RPMI8226 (cell line): ENCODE results near the gene CT47C1.
A peak's percentile ranks its signal among the peaks of the same experiment; 100 is the strongest.
"Not testable (repeated sequence)": the region's sequence is repeated elsewhere in the genome, so short reads cannot be mapped to it uniquely, and the experiment has no call there.

Experiments used
- DNase-seq: peaks from one replicate; pipeline ENCODE4 v3.0.0-alpha.2; 2015

CT47C1 gene

DNA sequence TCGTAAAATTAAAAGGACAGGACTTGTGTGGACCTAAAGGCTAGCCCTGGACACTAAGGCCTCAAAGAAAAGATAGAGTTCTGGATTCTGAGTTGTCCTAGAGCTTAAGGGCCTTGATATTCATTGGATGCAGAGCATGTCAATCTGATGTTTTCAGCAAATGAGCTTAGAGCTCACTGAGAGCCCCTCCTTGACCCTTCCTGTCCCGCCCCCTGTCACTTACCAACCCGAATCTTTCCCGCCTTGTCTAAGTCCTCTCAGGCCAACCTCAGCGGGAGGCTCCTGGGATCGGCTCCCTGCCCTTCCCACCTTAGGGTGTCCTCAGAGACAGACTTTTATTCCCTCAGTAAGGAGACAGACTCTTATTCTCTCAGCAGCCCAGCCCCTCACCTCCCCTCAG lies at the start of gene CT47C1:
CT47C1 (plus strand) TSS at position 250 of the 400 bp plus-strand sequence. CDS start 233 bp downstream, outside the sequence.
- no peak for DNase-seq

DNA sequence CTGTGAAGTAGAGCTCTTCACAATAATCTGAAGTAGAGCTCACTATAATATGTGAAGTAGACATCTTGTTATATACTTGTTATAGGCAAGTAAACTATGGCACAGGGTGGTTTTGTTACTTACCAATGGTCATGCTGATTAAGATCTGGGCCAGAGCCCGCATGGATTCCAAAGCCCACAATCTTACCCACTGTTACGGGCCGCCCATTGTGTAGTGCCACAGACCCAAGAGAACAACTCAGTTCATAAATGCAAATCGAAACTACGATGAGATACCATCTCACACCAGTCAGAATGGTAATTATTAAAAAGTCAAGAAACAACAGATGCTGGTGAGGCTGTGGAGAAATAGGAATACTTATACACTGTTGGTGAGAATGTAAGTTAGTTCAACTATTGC lies 46.9 kb upstream of the CT47C1 start:
- no peak for DNase-seq

GRCh38 chrX:119026344-119026743 lies 46.4 kb upstream of the CT47C1 start:
- not testable (repeated sequence) for DNase-seq

DNA sequence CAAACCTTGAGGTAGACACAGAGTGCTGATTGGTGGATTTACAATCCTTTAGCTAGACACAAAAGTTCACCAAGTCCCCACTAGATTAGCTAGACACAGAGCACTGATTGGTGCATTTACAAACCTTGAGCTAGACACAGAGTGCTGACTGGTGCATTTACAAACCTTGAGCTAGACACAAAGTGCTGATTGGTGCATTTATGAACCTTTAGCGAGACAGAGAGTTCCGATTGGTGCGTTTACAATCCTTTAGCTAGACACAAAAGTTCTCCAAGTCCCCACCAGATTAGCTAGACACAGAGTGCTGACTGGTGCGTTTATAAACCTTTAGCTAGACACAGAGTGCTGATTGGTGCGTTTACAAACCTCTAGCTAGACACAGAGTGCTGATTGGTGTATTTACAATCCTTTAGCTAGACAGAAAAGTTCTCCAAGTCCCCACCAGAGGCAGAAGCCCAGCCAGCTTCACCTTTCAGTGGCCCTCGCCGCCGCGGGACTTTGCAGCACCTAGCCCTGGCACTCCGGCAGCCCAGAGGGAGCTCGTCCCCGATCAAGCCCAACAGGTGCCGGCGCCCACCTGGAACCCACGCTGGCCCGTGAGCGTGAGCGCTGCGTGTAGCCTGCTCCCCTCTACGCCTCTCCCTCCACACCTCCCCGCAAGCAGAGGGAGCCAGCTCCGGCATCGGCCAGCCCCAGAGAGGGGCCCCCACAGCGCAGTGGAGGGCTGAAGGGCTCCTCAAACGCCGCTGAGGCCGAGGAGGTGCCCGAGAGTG lies 44.6 kb upstream of the CT47C1 start:
- DNase-seq: not testable (repeated sequence)

DNA sequence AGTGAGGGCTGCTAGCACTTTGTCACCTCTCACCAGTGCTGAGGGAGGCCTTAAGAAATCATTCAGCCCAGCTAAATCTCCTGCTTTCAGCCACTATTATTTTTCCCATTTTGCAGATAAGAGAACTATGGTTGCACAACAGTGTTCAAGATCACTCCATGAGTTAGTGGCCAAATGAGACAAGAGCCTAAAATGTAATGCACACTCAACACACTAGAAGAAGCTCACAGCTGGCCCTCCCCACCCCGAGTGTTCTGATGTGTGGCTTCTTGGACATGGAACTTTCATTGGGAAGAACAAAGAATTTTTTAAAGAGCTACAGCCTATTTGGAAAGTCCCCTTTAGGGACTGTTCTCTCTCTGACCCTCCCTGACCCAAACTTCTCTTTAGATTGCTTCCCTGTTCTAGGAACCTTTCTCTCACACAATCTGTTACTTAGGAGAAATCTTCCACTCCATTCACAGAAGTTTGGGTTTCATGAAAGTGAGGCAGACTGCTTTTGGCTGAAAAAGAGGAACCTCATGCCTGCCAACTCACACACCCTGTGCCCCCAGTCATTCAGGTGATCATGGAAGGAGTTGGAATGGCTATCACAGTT lies 44.0 kb upstream of the CT47C1 start:
- no peak for DNase-seq

GRCh38 chrX:119029656-119030055 lies 43.1 kb upstream of the CT47C1 start:
- DNase-seq: not testable (repeated sequence)

GRCh38 chrX:119030990-119031389 lies 41.8 kb upstream of the CT47C1 start:
- no peak for DNase-seq

GRCh38 chrX:119036107-119037029 lies 36.4 kb upstream of the CT47C1 start:
- DNase-seq: no peak

DNA sequence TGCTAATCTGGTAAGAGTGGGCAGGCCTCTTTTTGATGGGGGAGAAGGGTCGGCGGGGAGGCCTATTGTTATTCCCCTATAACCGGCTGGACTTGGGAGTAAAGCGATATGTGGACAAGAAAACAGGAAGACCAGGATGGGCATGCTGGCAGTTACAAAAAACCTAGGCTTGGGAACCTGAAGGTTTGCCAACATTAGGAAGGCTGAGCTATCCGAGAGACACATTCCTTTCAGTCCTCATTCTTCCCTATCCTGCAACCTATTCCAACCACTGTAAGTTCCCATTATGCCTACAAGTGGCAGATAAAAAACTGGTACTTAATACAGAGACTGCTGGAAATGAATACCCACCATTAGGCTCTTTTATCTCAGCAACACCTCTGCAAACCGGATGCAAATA lies 32.4 kb upstream of the CT47C1 start:
- no peak for DNase-seq

DNA sequence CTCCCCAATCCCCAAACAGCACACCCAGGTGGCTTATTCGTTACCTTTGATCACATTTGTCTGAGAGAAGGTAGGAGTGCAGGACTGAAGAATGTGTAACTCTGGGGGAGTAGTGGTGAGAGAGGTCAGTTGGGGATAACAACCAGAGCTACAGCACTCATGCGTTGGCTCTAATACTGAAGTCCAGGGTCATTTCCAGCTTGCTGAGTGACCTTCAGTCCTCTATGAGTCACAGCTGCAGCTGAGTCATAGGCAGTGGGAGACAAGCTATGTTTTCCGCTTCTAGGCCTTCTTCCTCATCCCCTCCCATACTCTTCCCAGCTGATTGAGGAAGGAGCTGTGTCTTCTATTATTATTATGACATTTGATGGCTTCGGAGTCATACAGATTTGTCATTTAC lies 31.6 kb upstream of the CT47C1 start:
- no peak for DNase-seq

- DNase-seq: no peak
Measured at GRCh38 chrX:119042040-119042439, 30.8 kb upstream of the CT47C1 start.

DNA sequence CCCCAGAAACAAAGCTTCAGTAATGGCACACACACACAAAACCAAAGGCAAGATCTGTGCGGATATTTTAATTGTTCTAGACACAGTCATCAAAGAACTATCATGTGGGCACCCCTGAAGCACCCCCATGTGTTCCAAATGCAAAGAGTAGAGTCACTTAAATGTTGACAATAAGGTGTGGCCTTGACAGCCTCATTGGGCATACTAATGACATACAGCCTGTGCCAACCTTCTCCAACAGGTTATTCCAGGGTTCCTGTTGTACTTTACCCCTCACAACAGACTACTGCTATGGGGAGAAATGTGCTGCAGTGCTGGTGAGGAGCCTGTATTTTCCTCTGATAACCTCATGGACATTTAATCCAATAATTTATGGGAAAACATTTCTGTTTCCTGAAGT lies 29.8 kb upstream of the CT47C1 start:
- no peak for DNase-seq

- no peak for DNase-seq
Measured at GRCh38 chrX:119045884-119046283, 26.9 kb upstream of the CT47C1 start.

DNA sequence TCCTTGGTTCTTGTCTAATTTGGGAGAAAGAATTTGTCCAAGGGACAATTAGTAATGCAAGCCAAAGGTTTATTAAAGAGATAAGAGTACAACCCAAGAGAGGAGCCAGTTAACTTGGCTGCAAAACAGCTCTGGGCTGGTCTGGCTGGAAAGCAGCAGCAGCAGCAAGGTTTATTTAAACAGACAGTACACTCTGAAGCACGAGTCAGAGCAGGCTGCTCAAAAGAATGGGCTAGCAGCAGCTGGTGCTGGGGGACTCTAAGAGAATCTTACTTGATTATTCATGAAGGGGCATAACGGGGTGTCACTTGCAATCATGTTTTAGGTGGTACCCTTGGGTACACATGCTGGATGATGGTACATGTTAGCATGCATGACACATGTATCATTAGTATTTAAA lies 17.1 kb upstream of the CT47C1 start:
- DNase-seq: no peak

DNA sequence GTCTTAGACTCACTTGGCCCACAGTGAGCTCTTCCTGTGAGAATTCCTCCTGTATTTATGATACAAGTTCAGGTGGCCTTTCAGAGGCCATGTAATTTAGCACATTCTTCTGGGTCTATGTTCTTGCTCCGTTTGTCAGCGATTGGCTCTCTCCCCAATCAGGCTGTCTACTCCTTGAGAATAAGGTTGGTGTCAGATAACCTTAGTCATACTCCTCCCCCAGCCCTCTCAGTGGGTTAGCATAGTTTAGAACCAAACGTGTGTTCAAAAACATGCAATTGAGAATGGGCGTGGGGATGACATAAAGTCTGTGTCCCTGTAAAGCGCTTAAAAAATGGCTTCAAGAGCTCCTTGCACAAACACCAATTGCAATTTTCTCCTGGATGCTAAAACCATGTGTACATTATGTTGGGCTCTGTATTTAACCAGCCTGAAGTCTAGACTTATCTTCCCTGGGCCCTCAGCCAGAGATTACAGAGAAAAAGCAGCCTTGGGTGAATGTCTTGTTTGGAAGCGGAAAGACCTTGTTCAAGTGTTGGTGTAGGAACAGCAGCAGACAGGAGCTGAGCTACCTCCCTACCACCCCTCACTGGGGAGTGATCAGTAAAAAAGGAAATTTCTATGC lies 9.9 kb upstream of the CT47C1 start:
- no peak for DNase-seq

GRCh38 chrX:119063428-119063827 lies 9.4 kb upstream of the CT47C1 start:
- no peak for DNase-seq

DNA sequence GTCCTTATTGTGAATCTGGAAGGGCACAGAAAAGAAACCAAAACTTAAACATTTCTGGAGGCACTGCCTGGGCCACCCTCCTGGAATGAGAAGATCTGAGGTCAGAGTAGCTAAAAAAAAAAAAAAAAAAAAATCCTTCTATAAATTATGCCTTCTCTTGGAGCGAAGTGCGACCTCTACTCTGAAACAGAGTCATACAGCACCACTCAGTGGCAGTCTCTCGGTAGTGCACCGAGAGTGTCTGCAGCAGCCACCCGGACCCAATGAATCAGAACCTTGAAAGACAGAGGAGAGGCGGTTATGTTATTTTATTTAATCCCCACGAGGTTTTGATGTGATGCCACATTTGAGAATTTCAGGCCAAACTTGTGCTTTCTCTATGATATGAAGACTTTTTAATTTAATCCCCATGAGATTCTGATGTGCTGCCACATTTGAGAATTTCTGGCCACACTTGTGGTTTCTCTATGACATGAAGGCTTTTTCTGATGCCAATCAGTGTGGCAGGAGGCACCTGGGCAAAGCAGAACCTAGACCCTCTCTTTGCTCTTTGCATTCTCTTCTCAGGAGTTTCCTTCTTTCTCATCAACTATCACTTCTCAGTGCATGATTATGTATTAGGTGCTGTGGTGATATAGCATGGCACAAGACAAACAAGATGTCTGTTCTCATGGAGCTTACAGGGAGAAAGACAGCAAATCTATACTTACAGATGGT lies 5.6 kb upstream of the CT47C1 start:
- DNase-seq: peak; percentile 45

- no peak for DNase-seq
Measured at GRCh38 chrX:119069128-119069527, 3.7 kb upstream of the CT47C1 start.

GRCh38 chrX:119069762-119070161 lies 3.0 kb upstream of the CT47C1 start:
- no peak for DNase-seq

GRCh38 chrX:119071381-119071780 lies 1.4 kb upstream of the CT47C1 start:
- DNase-seq: peak; percentile 37

- DNase-seq: no peak
Measured at GRCh38 chrX:119073200-119073905, 560 bp downstream of the CT47C1 start.

DNA sequence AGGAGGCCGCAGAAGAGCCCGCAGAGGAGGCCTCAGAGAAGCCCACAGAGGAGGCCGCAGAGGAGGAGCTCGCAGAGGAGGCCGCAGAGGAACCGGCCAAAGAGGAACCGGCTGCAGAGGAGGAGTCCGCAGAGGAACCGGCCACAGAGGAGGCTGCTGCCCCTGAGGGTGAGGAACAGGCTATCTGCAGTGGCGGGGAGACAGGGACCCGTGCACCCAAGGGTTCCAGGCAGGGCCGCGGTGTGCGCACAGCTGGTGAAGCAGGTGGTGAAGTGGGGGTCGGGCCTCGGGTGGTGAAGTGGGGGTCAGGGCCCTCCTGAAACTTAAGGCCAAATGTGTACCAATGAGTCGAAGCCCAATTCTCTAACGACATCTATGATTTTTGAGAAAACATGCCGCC lies 1.1 kb downstream of the CT47C1 start:
- no peak for DNase-seq
